ENCODE data around the gene TEX13B. TPM values are rescaled to one million over a fixed set of nuclear protein-coding genes. Genes with fewer than 3 reads are reported as not detected.
"Not testable (repeated sequence)": the region's sequence is repeated elsewhere in the genome, so short reads cannot be mapped to it uniquely, and the experiment has no call there.

TEX13B gene
- total RNA-seq, 2 experiments from 2014 or later: not detected

GRCh38 chrX:107985033-107985432 is 2.9 kb upstream of the TEX13B start:
- Mint-ChIP-seq H3K9me3 (no peaks in the 10 kb centered on the region), H3K36me3 (no peaks in the 10 kb centered on the region), H3K4me3 (no peak overlapping the region), H3K27ac (no peak overlapping the region), H3K27me3 (peaks cover 1% of the 10 kb centered on the region), H3K4me1 (peaks cover under 1% of the 10 kb centered on the region)
- DNase-seq (no peak), ATAC-seq (ENCODE audit: low read depth) (no peak)
- POLR2A ChIA-PET: no interaction called here

GRCh38 chrX:107979534-107979933 is 2.6 kb downstream of the TEX13B start:
- no peaks in the 10 kb centered on the region for H3K36me3 Mint-ChIP-seq
- no peak overlapping the region for H3K27ac Mint-ChIP-seq
- DNase-seq (no peak), ATAC-seq (ENCODE audit: low read depth) (no peak)
- peaks cover 1% of the 10 kb centered on the region for H3K27me3 Mint-ChIP-seq
- peaks cover 3% of the 10 kb centered on the region for H3K4me1 Mint-ChIP-seq
- H3K4me3 Mint-ChIP-seq: no peak overlapping the region
- POLR2A ChIA-PET: no interaction called here
- H3K9me3 Mint-ChIP-seq: no peaks in the 10 kb centered on the region

- ATAC-seq (ENCODE audit: low read depth) (no peak), DNase-seq (no peak)
- POLR2A ChIA-PET: no interaction called here
- Mint-ChIP-seq H3K4me1 (peaks cover 3% of the 10 kb centered on the region), H3K9me3 (no peaks in the 10 kb centered on the region), H3K27me3 (no peaks in the 10 kb centered on the region), H3K4me3 (no peak overlapping the region), H3K36me3 (no peaks in the 10 kb centered on the region), H3K27ac (no peak overlapping the region)
Observed at GRCh38 chrX:107978707-107979307, 3.4 kb downstream of the TEX13B start.

- Mint-ChIP-seq H3K4me3 (no peak overlapping the region), H3K36me3 (no peaks in the 10 kb centered on the region), H3K27ac (no peak overlapping the region), H3K4me1 (peaks cover 3% of the 10 kb centered on the region), H3K27me3 (peaks cover 3% of the 10 kb centered on the region), H3K9me3 (no peaks in the 10 kb centered on the region)
- ATAC-seq (ENCODE audit: low read depth) (no peak), DNase-seq (no peak)
- POLR2A ChIA-PET: no interaction called here
Observed at GRCh38 chrX:107978071-107978470, 4.1 kb downstream of the TEX13B start.

GRCh38 chrX:107971636-107972035 is 10.5 kb downstream of the TEX13B start:
- H3K36me3 Mint-ChIP-seq: no peaks in the 10 kb centered on the region
- no peak overlapping the region for H3K27ac Mint-ChIP-seq
- no peaks in the 10 kb centered on the region for H3K4me1 Mint-ChIP-seq
- H3K9me3 Mint-ChIP-seq: no peaks in the 10 kb centered on the region
- ATAC-seq (ENCODE audit: low read depth) (no peak), DNase-seq (no peak)
- H3K27me3 Mint-ChIP-seq: peaks cover 5% of the 10 kb centered on the region
- POLR2A ChIA-PET: no interaction called here
- no peak overlapping the region for H3K4me3 Mint-ChIP-seq

GRCh38 chrX:107970073-107970472 is 12.1 kb downstream of the TEX13B start:
- Mint-ChIP-seq H3K36me3 (no peaks in the 10 kb centered on the region), H3K4me3 (no peak overlapping the region), H3K27ac (no peak overlapping the region), H3K4me1 (no peaks in the 10 kb centered on the region), H3K9me3 (no peaks in the 10 kb centered on the region), H3K27me3 (peaks cover 5% of the 10 kb centered on the region)
- POLR2A ChIA-PET: no interaction called here
- no peak for ATAC-seq (ENCODE audit: low read depth)
- no peak for DNase-seq

- H3K9me3 Mint-ChIP-seq: no peaks in the 10 kb centered on the region
- H3K27me3 Mint-ChIP-seq: peaks cover 5% of the 10 kb centered on the region
- no peak overlapping the region for H3K27ac Mint-ChIP-seq
- H3K4me3 Mint-ChIP-seq: no peak overlapping the region
- ATAC-seq (ENCODE audit: low read depth) (no peak), DNase-seq (no peak)
- H3K4me1 Mint-ChIP-seq: no peaks in the 10 kb centered on the region
- POLR2A ChIA-PET: no interaction called here
- no peaks in the 10 kb centered on the region for H3K36me3 Mint-ChIP-seq
Observed at GRCh38 chrX:107968623-107969022, 13.5 kb downstream of the TEX13B start.

- DNase-seq; H3K36me3 Mint-ChIP-seq; H3K4me1 Mint-ChIP-seq; H3K27me3 Mint-ChIP-seq; H3K27ac Mint-ChIP-seq; ATAC-seq (ENCODE audit: low read depth); POLR2A ChIA-PET; H3K9me3 Mint-ChIP-seq; H3K4me3 Mint-ChIP-seq: not testable (repeated sequence)
Observed at GRCh38 chrX:107955337-107955736, 26.8 kb downstream of the TEX13B start.

- H3K4me3 Mint-ChIP-seq: no peak overlapping the region
- DNase-seq: no peak
- H3K27me3 Mint-ChIP-seq: peaks cover 14% of the 10 kb centered on the region
- no peaks in the 10 kb centered on the region for H3K4me1 Mint-ChIP-seq
- POLR2A ChIA-PET: no interaction called here
- peaks cover 3% of the 10 kb centered on the region for H3K36me3 Mint-ChIP-seq
- ATAC-seq (ENCODE audit: low read depth): no peak
- H3K27ac Mint-ChIP-seq: no peak overlapping the region
- H3K9me3 Mint-ChIP-seq: no peaks in the 10 kb centered on the region
Observed at GRCh38 chrX:107940095-107940494, 42.1 kb downstream of the TEX13B start.

GRCh38 chrX:107936434-107936730 is 45.8 kb downstream of the TEX13B start:
- POLR2A ChIA-PET: no interaction called here
- H3K9me3 Mint-ChIP-seq: no peaks in the 10 kb centered on the region
- no peak for DNase-seq
- no peak for ATAC-seq (ENCODE audit: low read depth)
- no peaks in the 10 kb centered on the region for H3K4me1 Mint-ChIP-seq
- peak overlapping the region; percentile 48 for H3K4me3 Mint-ChIP-seq
- H3K27ac Mint-ChIP-seq: no peak overlapping the region
- H3K27me3 Mint-ChIP-seq: peaks cover 14% of the 10 kb centered on the region
- H3K36me3 Mint-ChIP-seq: peaks cover 3% of the 10 kb centered on the region

- POLR2A ChIA-PET: no interaction called here
- peaks cover 14% of the 10 kb centered on the region for H3K27me3 Mint-ChIP-seq
- ATAC-seq (ENCODE audit: low read depth): no peak
- peak overlapping the region; percentile 48 for H3K4me3 Mint-ChIP-seq
- no peak overlapping the region for H3K27ac Mint-ChIP-seq
- DNase-seq: no peak
- H3K36me3 Mint-ChIP-seq: peaks cover 3% of the 10 kb centered on the region
- H3K9me3 Mint-ChIP-seq: no peaks in the 10 kb centered on the region
- no peaks in the 10 kb centered on the region for H3K4me1 Mint-ChIP-seq
Observed at GRCh38 chrX:107935664-107936433, 46.3 kb downstream of the TEX13B start.

- H3K27me3 Mint-ChIP-seq: peaks cover 14% of the 10 kb centered on the region
- ATAC-seq (ENCODE audit: low read depth) (no peak), DNase-seq (no peak)
- H3K9me3 Mint-ChIP-seq: no peaks in the 10 kb centered on the region
- peaks cover 3% of the 10 kb centered on the region for H3K36me3 Mint-ChIP-seq
- no peak overlapping the region for H3K27ac Mint-ChIP-seq
- POLR2A ChIA-PET: no interaction called here
- H3K4me3 Mint-ChIP-seq: no peak overlapping the region
- no peaks in the 10 kb centered on the region for H3K4me1 Mint-ChIP-seq
Observed at GRCh38 chrX:107935200-107935599, 47.0 kb downstream of the TEX13B start.

- no peaks in the 10 kb centered on the region for H3K9me3 Mint-ChIP-seq
- POLR2A ChIA-PET: no interaction called here
- peaks cover 3% of the 10 kb centered on the region for H3K36me3 Mint-ChIP-seq
- peaks cover 14% of the 10 kb centered on the region for H3K27me3 Mint-ChIP-seq
- H3K27ac Mint-ChIP-seq: no peak overlapping the region
- no peak for DNase-seq
- H3K4me3 Mint-ChIP-seq: no peak overlapping the region
- ATAC-seq (ENCODE audit: low read depth): no peak
- H3K4me1 Mint-ChIP-seq: no peaks in the 10 kb centered on the region
Observed at GRCh38 chrX:107934262-107934661, 47.9 kb downstream of the TEX13B start.
